ENCODE results near the gene ABCA1. TPM values are rescaled to one million over a fixed set of nuclear protein-coding genes. Genes with fewer than 3 reads are reported as not detected.
"Not testable (repeated sequence)": the region's sequence is repeated elsewhere in the genome, so short reads cannot be mapped to it uniquely, and the experiment has no call there.

ABCA1 gene
- total and polyA plus RNA-seq, 2 donors (not counting 1 experiment from before 2014, with no cell fraction given) = 11.5 to 60.4 TPM

GRCh38 chr9:104960662-104961061 is 32.7 kb upstream of the ABCA1 start:
- Histone ChIP-seq H2AFZ (ENCODE audit: low read length) (no peak overlapping the region), H3K9ac (ENCODE audit: insufficient read depth, low read length) (no peak overlapping the region), H3K4me2 (ENCODE audit: extremely low read depth, insufficient read depth, low read length) (no peak overlapping the region), H3K27me3 (ENCODE audit: control insufficient read depth, insufficient read depth, low read length) (no peaks in the 10 kb centered on the region), H3K9me3 (ENCODE audit: control insufficient read depth, insufficient read depth, low read depth, low read length) (no peaks in the 10 kb centered on the region), H3K4me3 (replicated peaks in 1 of 4; ENCODE audit: control extremely low read depth in 1 of 4, insufficient read depth in 1 of 4, low read depth in 3 of 4, low read length in 4 of 4) (no peak overlapping the region), H3K4me1 (ENCODE audit: control insufficient read depth, extremely low read depth, insufficient read depth, low read length) (peaks cover 3% of the 10 kb centered on the region), H3K79me2 (ENCODE audit: control insufficient read depth, insufficient read depth, low read length) (no peaks in the 10 kb centered on the region), H3K27ac (ENCODE audit: insufficient read depth, low read length) (no peak overlapping the region), H3K36me3 (ENCODE audit: control insufficient read depth, insufficient read depth, low read length) (no peaks in the 10 kb centered on the region), H4K20me1 (ENCODE audit: control insufficient read depth, extremely low read depth, insufficient read depth, low read length) (no peaks in the 10 kb centered on the region)
- DNase-seq (ENCODE audit: low read depth in 2 of 2) = no peak
- TF ChIP-seq CTCF (conservative IDR thresholded peaks at IDR 0.05 in 1 of 2, IDR thresholded peaks at IDR 0.05 in 1 of 2; ENCODE audit: low read depth in 1 of 2, low read length in 2 of 2) (no peak), EZH2 (IDR thresholded peaks at IDR 0.05; ENCODE audit: low read length, missing control alignments) (no peak)

- H2AFZ ChIP-seq (ENCODE audit: low read length) = no peak overlapping the region
- no peak overlapping the region for H3K27ac ChIP-seq (ENCODE audit: insufficient read depth, low read length)
- no peaks in the 10 kb centered on the region for H3K9me3 ChIP-seq (ENCODE audit: control insufficient read depth, insufficient read depth, low read depth, low read length)
- H4K20me1 ChIP-seq (ENCODE audit: control insufficient read depth, extremely low read depth, insufficient read depth, low read length) = no peaks in the 10 kb centered on the region
- no peak overlapping the region for H3K9ac ChIP-seq (ENCODE audit: insufficient read depth, low read length)
- no peak overlapping the region for H3K4me3 ChIP-seq (replicated peaks in 1 of 4; ENCODE audit: control extremely low read depth in 1 of 4, insufficient read depth in 1 of 4, low read depth in 3 of 4, low read length in 4 of 4)
- no peaks in the 10 kb centered on the region for H3K79me2 ChIP-seq (ENCODE audit: control insufficient read depth, insufficient read depth, low read length)
- no peaks in the 10 kb centered on the region for H3K36me3 ChIP-seq (ENCODE audit: control insufficient read depth, insufficient read depth, low read length)
- H3K27me3 ChIP-seq (ENCODE audit: control insufficient read depth, insufficient read depth, low read length) = no peaks in the 10 kb centered on the region
- DNase-seq (ENCODE audit: low read depth in 2 of 2) = no peak
- H3K4me1 ChIP-seq (ENCODE audit: control insufficient read depth, extremely low read depth, insufficient read depth, low read length) = peaks cover 3% of the 10 kb centered on the region
- TF ChIP-seq EZH2 (IDR thresholded peaks at IDR 0.05; ENCODE audit: low read length, missing control alignments) = no peak
- no peak overlapping the region for H3K4me2 ChIP-seq (ENCODE audit: extremely low read depth, insufficient read depth, low read length)
Observed at GRCh38 chr9:104958751-104959150, 30.8 kb upstream of the ABCA1 start.

- not testable (repeated sequence) for H3K4me1 ChIP-seq (ENCODE audit: control insufficient read depth, extremely low read depth, insufficient read depth, low read length); H2AFZ ChIP-seq (ENCODE audit: low read length); H3K79me2 ChIP-seq (ENCODE audit: control insufficient read depth, insufficient read depth, low read length); DNase-seq (ENCODE audit: low read depth in 2 of 2); H3K4me2 ChIP-seq (ENCODE audit: extremely low read depth, insufficient read depth, low read length); H3K27me3 ChIP-seq (ENCODE audit: control insufficient read depth, insufficient read depth, low read length); H3K4me3 ChIP-seq (replicated peaks in 1 of 4; ENCODE audit: control extremely low read depth in 1 of 4, insufficient read depth in 1 of 4, low read depth in 3 of 4, low read length in 4 of 4); H4K20me1 ChIP-seq (ENCODE audit: control insufficient read depth, extremely low read depth, insufficient read depth, low read length); H3K36me3 ChIP-seq (ENCODE audit: control insufficient read depth, insufficient read depth, low read length); H3K9ac ChIP-seq (ENCODE audit: insufficient read depth, low read length); H3K27ac ChIP-seq (ENCODE audit: insufficient read depth, low read length); H3K9me3 ChIP-seq (ENCODE audit: control insufficient read depth, insufficient read depth, low read depth, low read length)
Observed at GRCh38 chr9:104958006-104958405, 30.1 kb upstream of the ABCA1 start.

- no peak overlapping the region for H2AFZ ChIP-seq (ENCODE audit: low read length)
- no peak overlapping the region for H3K4me3 ChIP-seq (replicated peaks in 1 of 4; ENCODE audit: control extremely low read depth in 1 of 4, insufficient read depth in 1 of 4, low read depth in 3 of 4, low read length in 4 of 4)
- no peaks in the 10 kb centered on the region for H3K9me3 ChIP-seq (ENCODE audit: control insufficient read depth, insufficient read depth, low read depth, low read length)
- H3K4me1 ChIP-seq (ENCODE audit: control insufficient read depth, extremely low read depth, insufficient read depth, low read length) = no peaks in the 10 kb centered on the region
- H3K36me3 ChIP-seq (ENCODE audit: control insufficient read depth, insufficient read depth, low read length) = no peaks in the 10 kb centered on the region
- H3K27ac ChIP-seq (ENCODE audit: insufficient read depth, low read length) = no peak overlapping the region
- H3K27me3 ChIP-seq (ENCODE audit: control insufficient read depth, insufficient read depth, low read length) = no peaks in the 10 kb centered on the region
- no peaks in the 10 kb centered on the region for H4K20me1 ChIP-seq (ENCODE audit: control insufficient read depth, extremely low read depth, insufficient read depth, low read length)
- no peak for TF ChIP-seq CTCF (conservative IDR thresholded peaks at IDR 0.05 in 1 of 2, IDR thresholded peaks at IDR 0.05 in 1 of 2; ENCODE audit: low read depth in 1 of 2, low read length in 2 of 2)
- TF ChIP-seq EZH2 (IDR thresholded peaks at IDR 0.05; ENCODE audit: low read length, missing control alignments) = no peak
- H3K4me2 ChIP-seq (ENCODE audit: extremely low read depth, insufficient read depth, low read length) = no peak overlapping the region
- H3K9ac ChIP-seq (ENCODE audit: insufficient read depth, low read length) = no peak overlapping the region
- H3K79me2 ChIP-seq (ENCODE audit: control insufficient read depth, insufficient read depth, low read length) = no peaks in the 10 kb centered on the region
- DNase-seq (ENCODE audit: low read depth in 2 of 2) = no peak
Observed at GRCh38 chr9:104951487-104951886, 23.5 kb upstream of the ABCA1 start.

Data from fibroblast of lung (primary cell).